Endothelial cell of umbilical vein (primary cell): ENCODE data around the gene GNB1L. TPM values are rescaled to one million over a fixed set of nuclear protein-coding genes. Genes with fewer than 3 reads are reported as not detected.

ENCODE experiments used
- BruUV-seq: library from RNA; stranded (reverse); fragments of 400-500 nt; replicated peaks from 2 replicates; lab custom pipeline; 2021; lab: Mats Ljungman, UMichigan
- CTCF ChIA-PET: fragments of 300-600, 350-600 bp; sonication (Branson Sonifier 250); formaldehyde crosslinking; loops from one replicate; lab custom pipeline; 2021; ENCODE audit warnings: antibody characterized with exemption, inconsistent platforms; lab: Charles Lee
- POLR2A ChIA-PET: fragments of 300-600, 350-600 bp; sonication (Branson Sonifier 250); formaldehyde crosslinking; loops from one replicate; lab custom pipeline; 2021; ENCODE audit warnings: antibody characterized with exemption, inconsistent platforms; lab: Charles Lee
- DNase-seq: peaks from one replicate; pipeline ENCODE4 v3.0.0-alpha.2; 2011; ENCODE audit warnings: low read depth, low spot score
- FAIRE-seq: peaks from 2 replicates; lab custom pipeline; 2011; peaks lifted over from hg19 to GRCh38; lab: Jason Lieb, UNC
- H2AFZ ChIP-seq: 2 replicates; pipeline ENCODE4 v1.6.0; 2012; ENCODE audit warnings: low read depth, low read length, control low read depth, inconsistent platforms
- H3K27ac ChIP-seq: 2 replicates; pipeline ENCODE4 v1.5.1; 2011; ENCODE audit warnings: low read depth, mild to moderate bottlenecking, control low read depth, low read length, moderate library complexity; ENCODE audit not compliant: insufficient read depth
- H3K27me3 ChIP-seq, 2 experiments: 2 replicates each; pipeline versions ENCODE4 v1.6.0 to v1.6.1; 2011; ENCODE audit warnings: low read length in 2 of 2, mixed read lengths in 1 of 2; ENCODE audit not compliant: control insufficient read depth in 2 of 2, insufficient read depth in 2 of 2
- H3K36me3 ChIP-seq, 2 experiments: 2 replicates in 1 of 2; 3 replicates in 1 of 2; pipeline ENCODE4 v1.5.1; 2011; ENCODE audit warnings: low read length in 2 of 2, mild to moderate bottlenecking in 1 of 2, moderate library complexity in 1 of 2; ENCODE audit not compliant: control insufficient read depth in 2 of 2, insufficient read depth in 2 of 2; ENCODE audit errors: extremely low read depth in 1 of 2
- H3K4me1 ChIP-seq: 3 replicates; pipeline ENCODE4 v1.5.1; 2011; ENCODE audit warnings: mild to moderate bottlenecking, low read length; ENCODE audit not compliant: control insufficient read depth, insufficient read depth; ENCODE audit errors: extremely low read depth
- H3K4me2 ChIP-seq: 2 replicates; pipeline ENCODE4 v1.6.1; 2011; ENCODE audit warnings: low read length, control low read depth, mixed read lengths; ENCODE audit not compliant: insufficient read depth
- H3K4me3 ChIP-seq, 3 experiments: fragments of 200-600 bp in 1 of 3; sonication (generic), shearing (Covaris generic) in 1 of 3; replicated peaks in 1 of 3; 2 replicates each; pipeline ENCODE4 v1.5.1; 2011 to 2016; ENCODE audit warnings: control low read depth in 3 of 3, low read length in 3 of 3, mild to moderate bottlenecking in 2 of 3, inconsistent platforms in 1 of 3, low read depth in 1 of 3, moderate library complexity in 1 of 3; ENCODE audit not compliant: insufficient read depth in 1 of 3
- H3K79me2 ChIP-seq: 2 replicates; pipeline ENCODE4 v1.6.0; 2012; ENCODE audit warnings: low read length, inconsistent platforms; ENCODE audit not compliant: control insufficient read depth, insufficient read depth
- H3K9ac ChIP-seq: replicated peaks from 2 replicates; pipeline ENCODE3; 2011; ENCODE audit warnings: low read length, control low read depth; ENCODE audit not compliant: insufficient read depth; ENCODE audit errors: extremely low read depth
- H3K9me1 ChIP-seq: replicated peaks from 3 replicates; pipeline ENCODE4 v1.6.0; 2011; ENCODE audit warnings: mild to moderate bottlenecking, low read length; ENCODE audit not compliant: control insufficient read depth, insufficient read depth; ENCODE audit errors: extremely low read depth
- H3K9me3 ChIP-seq: replicated peaks from 2 replicates; pipeline ENCODE4 v1.5.1; 2012; ENCODE audit warnings: low read length, inconsistent platforms; ENCODE audit not compliant: control insufficient read depth, insufficient read depth
- H4K20me1 ChIP-seq: replicated peaks from 2 replicates; pipeline ENCODE3; 2011; ENCODE audit warnings: mild to moderate bottlenecking, low read length; ENCODE audit not compliant: control insufficient read depth, insufficient read depth; ENCODE audit errors: extremely low read depth
- CTCF ChIP-seq, 2 donors: IDR thresholded peaks; 1 replicate in 1 of 2; 2 replicates in 1 of 2; pipeline ENCODE4 v1.5.1; 2011; ENCODE audit warnings: low read length in 2 of 2, mild to moderate bottlenecking in 2 of 2, moderate library complexity in 2 of 2, control low read depth in 1 of 2, inconsistent platforms in 1 of 2, low read depth in 1 of 2; ENCODE audit not compliant: insufficient read depth in 1 of 2; ENCODE audit errors: extremely low read depth in 1 of 2
- GATA2 ChIP-seq: IDR thresholded peaks from 2 replicates; pipeline ENCODE4 v1.7.0; 2011; ENCODE audit warnings: low read depth, mild to moderate bottlenecking, moderate library complexity, mixed read lengths, low read length; ENCODE audit not compliant: insufficient read length, insufficient read depth
- JUN ChIP-seq: IDR thresholded peaks from 2 replicates; pipeline ENCODE4 v1.6.1; 2011; ENCODE audit warnings: borderline replicate concordance, low read depth; ENCODE audit not compliant: insufficient read length, insufficient read depth
- MAX ChIP-seq: IDR thresholded peaks from 2 replicates; pipeline ENCODE4 v1.6.1; 2011; ENCODE audit not compliant: insufficient read depth, insufficient read length
- MYC ChIP-seq: IDR thresholded peaks from one replicate; pipeline ENCODE4 v1.6.1; 2011; ENCODE audit warnings: mild to moderate bottlenecking, low read depth, low read length
- POLR2A ChIP-seq: IDR thresholded peaks from 2 replicates; pipeline ENCODE4 v1.6.1; 2012; ENCODE audit warnings: low read depth, mild to moderate bottlenecking, control low read depth, low read length
- dilution Hi-C: fragments of 300-500 bp; cut with MboI; formaldehyde crosslinking; loops from one replicate; pipeline ENCODE4 v1.15.0; 2019; ENCODE audit warnings: low sequenced_read_pairs; ENCODE audit not compliant: extremely low pct_ligation_motif_present
- intact Hi-C: fragments of 100-400 bp; cut with micrococcal nuclease; formaldehyde crosslinking; loops from one replicate; pipeline ENCODE4 v1.10.0; 2022
- polyA plus RNA-seq, 4 experiments: library from polyadenylated mRNA; depleted of rRNA in 3 of 4; stranded (reverse) in 3 of 4; unstranded in 1 of 4; fragments of >200 nt; gene quantifications; 2 replicates each; pipeline versions ENCODE4 v1.2.1 to v1.2.3, GENCODE V29; 2011 to 2012; ENCODE audit warnings: missing spikeins in 1 of 4
- total RNA-seq: library from RNA; stranded (reverse); gene quantifications from 2 replicates; pipeline ENCODE4 v1.2.3, GENCODE V29; 2021

The GNB1L gene
- total and polyA plus RNA-seq, 2 donors (not counting 3 experiments of a cell fraction or from before 2014, with no cell fraction given), result 5.4 to 5.9 TPM

- Histone ChIP-seq H3K27me3 (no peaks in the 10 kb centered on the region), H3K4me1 (peaks cover 14% of the 10 kb centered on the region), H3K79me2 (no peaks in the 10 kb centered on the region), H2AFZ (no peak overlapping the region), H3K27ac (no peak overlapping the region), H3K9ac (no peak overlapping the region), H3K4me3 (no peak overlapping the region), H3K9me3 (no peaks in the 10 kb centered on the region), H3K9me1 (no peaks in the 10 kb centered on the region), H4K20me1 (no peaks in the 10 kb centered on the region), H3K36me3 (no peaks in the 10 kb centered on the region), H3K4me2 (no peak overlapping the region)
- intact Hi-C loops (no loop called here), dilution Hi-C loops (no loop called here)
- FAIRE-seq, result no peak
- DNase-seq, result no peak
- TF ChIP-seq GATA2 (no peak), JUN (no peak), MAX (no peak), MYC (no peak), CTCF (IDR thresholded peaks at IDR 0.05; ENCODE audit: extremely low read depth in 1 of 2, insufficient read depth in 1 of 2, low read depth in 1 of 2, low read length in 2 of 2) (no peak), POLR2A (no peak)
- ChIA-PET POLR2A (no interaction called here), CTCF (interaction anchor here (0.8 to 2.1 kb wide), 3 partner anchors 52 to 101 kb away, joined by 3 to 9 read pairs (median 3); no protein-coding TSS in a partner anchor)
- BruUV-seq, result no TSS peak
These were observed 45.7 kb downstream of the GNB1L start for GRCh38 chr22:19808873-19809478.
